SH-SY5Y (cell line): ENCODE results near the gene IGF1R.

Experiments
- GATA2 ChIP-seq: IDR thresholded peaks from 2 replicates; pipeline ENCODE4 v1.6.1; 2011; ENCODE audit warnings: mild to moderate bottlenecking, low read depth, low read length
- GATA3 ChIP-seq: IDR thresholded peaks from 2 replicates; pipeline ENCODE4 v1.6.1; 2011; ENCODE audit warnings: low read depth, mild to moderate bottlenecking, low read length, moderate library complexity

DNA sequence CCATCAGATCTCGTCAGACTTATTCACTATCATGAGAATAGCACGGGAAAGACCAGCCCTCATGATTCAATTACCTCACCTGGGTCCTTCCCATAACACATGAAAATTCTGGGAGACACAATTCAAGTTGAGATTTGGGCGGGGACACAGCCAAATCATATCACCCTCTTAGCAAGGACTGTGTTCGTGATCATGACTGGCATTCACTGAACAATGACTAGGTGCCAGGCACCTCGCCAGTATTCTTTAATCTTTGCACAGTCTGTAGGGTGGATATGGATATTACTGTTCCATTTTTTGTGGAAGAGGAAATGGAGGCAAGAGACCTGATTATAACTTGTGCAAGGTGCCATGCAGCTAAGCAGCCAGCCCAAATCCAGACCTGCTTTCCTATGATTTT lies 77.5 kb downstream of the IGF1R start:
- TF ChIP-seq GATA2 = no peak
- no peak for TF ChIP-seq GATA3
